Activated CD4-positive, alpha-beta T cell treated with anti-CD3 and anti-CD28 coated beads for 36 hours (primary cell): ENCODE results near the gene MORN1. TPM values are rescaled to one million over a fixed set of nuclear protein-coding genes. Genes with fewer than 3 reads are reported as not detected.

Experiments
- ATAC-seq: fragments of 200-7000 bp; cut with Tn5 transposase; one replicate; pipeline ENCODE4 v1.10.0; 2021; ENCODE audit warnings: mild to moderate bottlenecking, moderate library complexity
- CTCF ChIA-PET: fragments of 350-600 bp; sonication (Branson Sonifier 250); formaldehyde crosslinking; loops from one replicate; lab custom pipeline; 2021; ENCODE audit warnings: antibody characterized with exemption; lab: Charles Lee
- POLR2A ChIA-PET: fragments of 350-600 bp; sonication (Branson Sonifier 250); formaldehyde crosslinking; loops from one replicate; lab custom pipeline; 2021; ENCODE audit warnings: antibody characterized with exemption, inconsistent platforms; lab: Charles Lee
- DNase-seq: peaks from one replicate; pipeline ENCODE4 v3.0.0-alpha.2; 2020
- H3K27ac Mint-ChIP-seq: one replicate; pipeline ENCODE4 v1.8.0; 2021; ENCODE audit warnings: mixed read lengths
- H3K27me3 Mint-ChIP-seq: one replicate; pipeline ENCODE4 v1.8.0; 2021; ENCODE audit warnings: mixed read lengths
- H3K36me3 Mint-ChIP-seq: one replicate; pipeline ENCODE4 v1.8.0; 2021; ENCODE audit warnings: low read depth, mixed read lengths
- H3K4me1 Mint-ChIP-seq: one replicate; pipeline ENCODE4 v1.8.0; 2021; ENCODE audit warnings: mixed read lengths
- H3K4me3 Mint-ChIP-seq: one replicate; pipeline ENCODE4 v1.8.0; 2021; ENCODE audit warnings: mild to moderate bottlenecking, moderate library complexity, mixed read lengths
- H3K9me3 Mint-ChIP-seq: one replicate; pipeline ENCODE4 v1.8.0; 2021; ENCODE audit warnings: low read depth, mixed read lengths
- intact Hi-C, 2 experiments: fragments of 100-400 bp; cut with DNase I in 1 of 2; cut with micrococcal nuclease in 1 of 2; formaldehyde crosslinking; loops; one replicate each; pipeline versions ENCODE4 v1.14.2 to v1.15.1; 2022 to 2024; cut with DNase I, micrococcal nuclease
- total RNA-seq, 2 experiments: library from RNA; stranded (reverse); gene quantifications; one replicate each; pipeline ENCODE4 v1.2.3, GENCODE V29; 2021

Gene MORN1
- total RNA-seq, 2 experiments from 2014 or later, result 5.1 to 6.1 TPM

- Mint-ChIP-seq H3K4me1 (no peaks in the 10 kb centered on the region), H3K27ac (no peak overlapping the region), H3K36me3 (no peaks in the 10 kb centered on the region), H3K4me3 (no peak overlapping the region), H3K27me3 (no peaks in the 10 kb centered on the region), H3K9me3 (no peaks in the 10 kb centered on the region)
- ATAC-seq, result no peak
- CTCF ChIA-PET, result interaction anchor here (1.6 to 5.0 kb wide), 2 partner anchors 9 to 183 kb away, joined by 3 to 78 read pairs; partner anchors contain the start of gene FAAP20
- POLR2A ChIA-PET, result no interaction called here
- DNase-seq, result no peak
- intact Hi-C loops, result no loop called here
Measured at GRCh38 chr1:2378441-2378851, 12.9 kb downstream of the MORN1 start.

- Mint-ChIP-seq H3K27ac (no peak overlapping the region), H3K36me3 (no peaks in the 10 kb centered on the region), H3K9me3 (no peaks in the 10 kb centered on the region), H3K27me3 (no peaks in the 10 kb centered on the region), H3K4me1 (no peaks in the 10 kb centered on the region), H3K4me3 (no peak overlapping the region)
- POLR2A ChIA-PET, result no interaction called here
- intact Hi-C loops, result no loop called here
- CTCF ChIA-PET, result interaction anchor here (1.6 to 5.0 kb wide), 2 partner anchors 10 to 182 kb away, joined by 3 to 78 read pairs; partner anchors contain the start of gene FAAP20
- ATAC-seq (no peak), DNase-seq (no peak)
Measured at GRCh38 chr1:2377751-2378440, 13.5 kb downstream of the MORN1 start.

- Mint-ChIP-seq H3K4me1 (no peaks in the 10 kb centered on the region), H3K4me3 (no peak overlapping the region), H3K27ac (no peak overlapping the region), H3K27me3 (no peaks in the 10 kb centered on the region), H3K36me3 (no peaks in the 10 kb centered on the region), H3K9me3 (no peaks in the 10 kb centered on the region)
- ATAC-seq, result no peak
- no peak for DNase-seq
- POLR2A ChIA-PET, result no interaction called here
- intact Hi-C loops, result no loop called here
- CTCF ChIA-PET, result interaction anchor here (1.6 kb wide), 1 partner anchor 11 kb away, joined by 3 read pairs; no protein-coding TSS in a partner anchor
Measured at GRCh38 chr1:2376931-2377672, 14.3 kb downstream of the MORN1 start.

- Mint-ChIP-seq H3K27me3 (no peaks in the 10 kb centered on the region), H3K4me3 (no peak overlapping the region), H3K27ac (no peak overlapping the region), H3K9me3 (no peaks in the 10 kb centered on the region), H3K36me3 (no peaks in the 10 kb centered on the region), H3K4me1 (no peaks in the 10 kb centered on the region)
- ChIA-PET CTCF (no interaction called here), POLR2A (no interaction called here)
- intact Hi-C loops, result no loop called here
- no peak for DNase-seq
- no peak for ATAC-seq
Measured at GRCh38 chr1:2376261-2376741, 15.1 kb downstream of the MORN1 start.

GRCh38 chr1:2375923-2376260 is 15.5 kb downstream of the MORN1 start:
- no peak overlapping the region for H3K27ac Mint-ChIP-seq
- H3K36me3 Mint-ChIP-seq, result no peaks in the 10 kb centered on the region
- H3K4me3 Mint-ChIP-seq, result no peak overlapping the region
- ChIA-PET POLR2A (no interaction called here), CTCF (no interaction called here)
- no peaks in the 10 kb centered on the region for H3K27me3 Mint-ChIP-seq
- H3K9me3 Mint-ChIP-seq, result no peaks in the 10 kb centered on the region
- ATAC-seq (no peak), DNase-seq (no peak)
- intact Hi-C loops, result no loop called here
- H3K4me1 Mint-ChIP-seq, result no peaks in the 10 kb centered on the region

GRCh38 chr1:2375246-2375922 is 16.0 kb downstream of the MORN1 start:
- H3K4me1 Mint-ChIP-seq, result no peaks in the 10 kb centered on the region
- H3K36me3 Mint-ChIP-seq, result no peaks in the 10 kb centered on the region
- ChIA-PET POLR2A (no interaction called here), CTCF (interaction anchor here (0.6 kb wide), 1 partner anchor 173 kb away, joined by 3 read pairs; no protein-coding TSS in a partner anchor)
- no peaks in the 10 kb centered on the region for H3K9me3 Mint-ChIP-seq
- no peaks in the 10 kb centered on the region for H3K27me3 Mint-ChIP-seq
- ATAC-seq (no peak), DNase-seq (no peak)
- H3K27ac Mint-ChIP-seq, result no peak overlapping the region
- intact Hi-C loops, result no loop called here
- no peak overlapping the region for H3K4me3 Mint-ChIP-seq

- Mint-ChIP-seq H3K4me3 (no peak overlapping the region), H3K4me1 (no peaks in the 10 kb centered on the region), H3K9me3 (no peaks in the 10 kb centered on the region), H3K27ac (no peak overlapping the region), H3K27me3 (no peaks in the 10 kb centered on the region), H3K36me3 (no peaks in the 10 kb centered on the region)
- intact Hi-C loops, result no loop called here
- no peak for ATAC-seq
- DNase-seq, result no peak
- CTCF ChIA-PET, result no interaction called here
- POLR2A ChIA-PET, result no interaction called here
Measured at GRCh38 chr1:2374252-2375155, 16.9 kb downstream of the MORN1 start.

- ChIA-PET CTCF (no interaction called here), POLR2A (no interaction called here)
- Mint-ChIP-seq H3K4me3 (no peak overlapping the region), H3K9me3 (no peaks in the 10 kb centered on the region), H3K4me1 (no peaks in the 10 kb centered on the region), H3K36me3 (no peaks in the 10 kb centered on the region), H3K27me3 (no peaks in the 10 kb centered on the region), H3K27ac (no peak overlapping the region)
- intact Hi-C loops, result no loop called here
- DNase-seq (no peak), ATAC-seq (no peak)
Measured at GRCh38 chr1:2373551-2374251, 17.7 kb downstream of the MORN1 start.

GRCh38 chr1:2372551-2373490 is 18.5 kb downstream of the MORN1 start:
- CTCF ChIA-PET, result interaction anchor here (1.0 kb wide), 1 partner anchor 178 kb away, joined by 4 read pairs; the partner anchor contains the start of gene FAAP20
- H3K36me3 Mint-ChIP-seq, result no peaks in the 10 kb centered on the region
- ATAC-seq, result no peak

More at GRCh38 chr1:2372551-2373490, 18.5 kb downstream of the MORN1 start:
- H3K4me3 Mint-ChIP-seq, result no peak overlapping the region
- H3K27me3 Mint-ChIP-seq, result no peaks in the 10 kb centered on the region
- no peaks in the 10 kb centered on the region for H3K4me1 Mint-ChIP-seq
- POLR2A ChIA-PET, result no interaction called here
- no peak for DNase-seq
- H3K9me3 Mint-ChIP-seq, result no peaks in the 10 kb centered on the region
- intact Hi-C loops, result no loop called here
- no peak overlapping the region for H3K27ac Mint-ChIP-seq
